Measurements from ENCODE around the gene FAM81A. TPM values are rescaled to one million over a fixed set of nuclear protein-coding genes. Genes with fewer than 3 reads are reported as not detected.
A peak's percentile ranks its signal among the peaks of the same experiment; 100 is the strongest.

FAM81A gene
- total RNA-seq, 4 donors from 2014 or later: 1.3 to 2.3 (median 2.1) TPM

DNA sequence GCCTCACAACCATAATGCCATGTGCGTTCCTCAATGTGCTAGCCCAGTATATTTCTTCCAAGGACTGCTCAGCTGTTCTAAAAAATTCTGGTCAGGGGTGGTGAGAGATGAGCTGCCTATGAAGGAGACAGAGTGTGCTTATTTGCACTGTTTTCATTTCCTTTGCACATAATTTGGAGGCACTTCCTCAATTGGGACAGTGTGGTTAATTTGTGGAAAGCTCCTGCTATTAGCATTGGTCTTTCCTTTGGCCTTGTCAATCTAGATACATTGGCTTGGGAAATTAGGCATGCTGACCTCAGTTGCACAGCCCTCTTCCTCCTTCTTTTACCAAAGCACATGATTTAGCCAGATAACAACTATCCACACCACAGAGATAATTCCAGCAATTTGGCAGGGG, 9.4 kb downstream of the FAM81A start:
- 87 to 100% methylated on average over 1 of the region's 1 CpG for WGBS, 2 donors
- TF ChIP-seq, protein P1, sequence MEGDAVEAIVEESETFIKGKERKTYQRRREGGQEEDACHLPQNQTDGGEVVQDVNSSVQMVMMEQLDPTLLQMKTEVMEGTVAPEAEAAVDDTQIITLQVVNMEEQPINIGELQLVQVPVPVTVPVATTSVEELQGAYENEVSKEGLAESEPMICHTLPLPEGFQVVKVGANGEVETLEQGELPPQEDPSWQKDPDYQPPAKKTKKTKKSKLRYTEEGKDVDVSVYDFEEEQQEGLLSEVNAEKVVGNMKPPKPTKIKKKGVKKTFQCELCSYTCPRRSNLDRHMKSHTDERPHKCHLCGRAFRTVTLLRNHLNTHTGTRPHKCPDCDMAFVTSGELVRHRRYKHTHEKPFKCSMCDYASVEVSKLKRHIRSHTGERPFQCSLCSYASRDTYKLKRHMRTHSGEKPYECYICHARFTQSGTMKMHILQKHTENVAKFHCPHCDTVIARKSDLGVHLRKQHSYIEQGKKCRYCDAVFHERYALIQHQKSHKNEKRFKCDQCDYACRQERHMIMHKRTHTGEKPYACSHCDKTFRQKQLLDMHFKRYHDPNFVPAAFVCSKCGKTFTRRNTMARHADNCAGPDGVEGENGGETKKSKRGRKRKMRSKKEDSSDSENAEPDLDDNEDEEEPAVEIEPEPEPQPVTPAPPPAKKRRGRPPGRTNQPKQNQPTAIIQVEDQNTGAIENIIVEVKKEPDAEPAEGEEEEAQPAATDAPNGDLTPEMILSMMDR (IDR thresholded peaks at IDR 0.05): no peak
- TF ChIP-seq POLR2A (IDR thresholded peaks at IDR 0.05): no peak
- DNase-seq (ENCODE audit: low spot score in 2 of 2): no peak
- no peak overlapping the region for H3K4me3 ChIP-seq (ENCODE audit: low read depth, poor library complexity, severe bottlenecking)
- intact Hi-C loops (cut with DNase I; ENCODE audit: low total_unique reads): no loop called here

DNA sequence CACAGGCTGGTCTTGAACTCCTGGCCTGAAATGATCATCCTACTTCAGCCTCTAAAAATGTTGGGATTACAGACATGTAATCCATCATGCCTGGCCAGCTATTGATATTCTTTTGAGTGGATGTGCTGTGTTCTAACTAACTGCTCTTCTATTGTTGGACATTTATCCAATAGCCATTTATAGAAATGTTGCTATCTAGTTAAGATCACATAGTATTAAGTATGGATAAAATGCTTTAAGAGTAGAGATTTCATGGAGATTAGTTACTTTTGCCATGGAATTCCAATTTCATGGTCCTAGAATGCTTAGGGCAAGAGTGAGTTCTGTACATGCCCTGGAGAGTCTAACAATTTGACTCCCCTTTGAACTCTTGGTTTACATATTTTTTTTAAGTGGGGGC, 10.9 kb downstream of the FAM81A start:
- no peak for TF ChIP-seq POLR2A (IDR thresholded peaks at IDR 0.05)
- TF ChIP-seq, protein P1 (IDR thresholded peaks at IDR 0.05): no peak
- no peak for DNase-seq (ENCODE audit: low spot score in 2 of 2)
- intact Hi-C loops (cut with DNase I; ENCODE audit: low total_unique reads): no loop called here
- H3K4me3 ChIP-seq (ENCODE audit: low read depth, poor library complexity, severe bottlenecking): no peak overlapping the region

DNA sequence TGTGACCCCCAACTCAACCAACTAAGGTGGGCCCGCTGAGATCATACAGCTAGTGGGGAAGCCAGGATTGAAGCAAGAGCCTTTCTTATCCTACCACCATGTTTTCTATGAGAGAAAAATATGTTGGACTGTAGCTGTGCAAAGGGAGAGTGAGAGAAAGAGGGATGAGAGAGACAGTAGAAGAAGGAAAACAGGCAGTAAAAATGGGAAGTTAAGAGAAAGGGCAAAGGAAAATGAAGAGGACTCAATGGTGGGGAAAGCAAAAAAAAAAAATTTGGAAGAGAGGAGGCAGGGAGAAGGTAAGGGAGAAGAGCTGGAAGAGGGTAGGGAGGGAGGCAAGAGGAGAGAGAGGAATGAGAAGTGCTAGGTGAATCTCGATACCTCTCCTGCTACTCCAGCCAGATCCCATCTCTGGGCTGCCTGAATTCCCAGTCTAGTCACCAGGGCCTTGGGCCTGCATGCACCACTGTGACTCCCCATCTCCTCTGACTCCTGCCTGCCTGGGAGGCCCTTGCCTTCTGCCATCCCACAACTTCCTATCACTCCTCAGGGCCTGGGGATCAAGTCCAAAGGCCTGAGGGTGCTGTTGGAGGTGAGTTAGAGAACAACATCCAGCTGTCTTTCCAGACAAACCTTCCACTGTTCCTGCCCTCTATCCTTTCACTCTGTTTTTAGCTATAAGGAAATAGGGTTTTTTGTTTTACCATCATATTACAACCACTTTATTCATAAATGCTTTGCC, 15.7 kb downstream of the FAM81A start:
- TF ChIP-seq, protein P1 (IDR thresholded peaks at IDR 0.05): no peak
- peak in 1 of 2 donors; percentile 43 for DNase-seq (ENCODE audit: low spot score in 2 of 2)
- intact Hi-C loops (cut with DNase I; ENCODE audit: low total_unique reads): no loop called here
- WGBS, 2 donors: 92% methylated on average over 2 of the region's 2 CpGs
- no peak overlapping the region for H3K4me3 ChIP-seq (ENCODE audit: low read depth, poor library complexity, severe bottlenecking)

DNA sequence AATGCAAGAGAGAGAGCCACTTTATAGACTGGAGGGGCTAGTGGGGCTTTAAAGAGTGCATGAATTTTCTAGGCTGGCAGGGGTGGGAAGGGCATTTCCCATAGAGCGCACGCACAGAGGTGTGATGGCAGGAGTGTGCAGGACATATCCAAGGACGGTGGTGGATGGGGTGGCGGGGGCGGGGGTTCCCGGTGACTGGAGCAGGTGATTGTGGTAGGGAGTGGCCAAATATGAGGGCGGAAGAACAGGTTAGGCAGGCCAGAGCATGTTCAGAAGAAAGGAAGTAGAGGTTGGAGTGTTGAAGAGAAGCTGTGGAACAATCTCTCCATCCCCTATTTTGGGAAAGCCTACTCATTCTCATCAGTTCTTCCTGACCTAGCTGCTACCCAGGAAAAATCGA, 18.1 kb downstream of the FAM81A start:
- H3K4me3 ChIP-seq (ENCODE audit: low read depth, poor library complexity, severe bottlenecking): no peak overlapping the region
- intact Hi-C loops (cut with DNase I; ENCODE audit: low total_unique reads): no loop called here
- TF ChIP-seq, protein P1 (IDR thresholded peaks at IDR 0.05): no peak
- TF ChIP-seq POLR2A (IDR thresholded peaks at IDR 0.05): no peak
- peak; percentile 49 to 89 for DNase-seq (ENCODE audit: low spot score in 2 of 2)
- WGBS, 2 donors: 42 to 48% methylated on average over 8 of the region's 8 CpGs

DNA sequence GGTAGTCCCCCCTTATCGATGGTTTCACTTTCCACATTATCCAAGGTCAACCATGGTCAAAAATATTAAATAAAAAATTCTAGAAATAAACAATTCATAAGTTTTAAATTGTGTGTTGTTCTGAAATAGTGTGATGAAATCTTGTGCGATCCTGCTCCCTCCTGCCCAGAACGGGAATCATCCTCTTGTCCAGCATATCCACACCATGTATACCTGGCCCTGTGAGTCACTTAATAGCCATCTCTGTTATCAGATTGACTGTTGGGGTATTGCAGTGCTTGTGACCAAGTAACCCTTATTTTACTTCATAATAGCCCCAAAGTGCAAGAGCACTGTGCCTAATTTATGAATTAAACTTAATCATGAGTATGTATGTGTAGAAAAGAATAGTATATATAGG, 19.1 kb downstream of the FAM81A start:
- H3K4me3 ChIP-seq (ENCODE audit: low read depth, poor library complexity, severe bottlenecking): no peak overlapping the region
- no peak for TF ChIP-seq POLR2A (IDR thresholded peaks at IDR 0.05)
- TF ChIP-seq, protein P1 (IDR thresholded peaks at IDR 0.05): no peak
- intact Hi-C loops (cut with DNase I; ENCODE audit: low total_unique reads): no loop called here
- 88 to 89% methylated on average over 3 of the region's 3 CpGs for WGBS, 2 donors
- DNase-seq (ENCODE audit: low spot score in 2 of 2): no peak

DNA sequence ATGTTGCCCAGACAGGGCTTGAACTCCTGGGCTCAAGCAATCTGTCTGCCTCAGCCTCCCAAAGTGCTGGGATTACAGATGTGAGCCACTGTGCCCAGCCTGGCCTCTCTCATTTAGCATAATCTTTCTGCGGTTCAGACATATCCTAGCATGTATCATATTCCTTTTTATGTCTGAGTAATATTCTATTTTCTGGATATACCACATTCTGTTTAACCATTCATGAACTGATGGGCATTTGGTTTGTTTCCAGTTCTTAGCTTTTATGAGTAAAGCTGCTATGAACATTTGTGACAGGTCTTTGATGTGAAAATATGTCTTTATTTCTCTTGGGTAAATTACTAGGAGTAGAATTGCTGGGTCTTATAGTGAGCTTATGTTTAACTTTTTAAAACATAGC, 23.5 kb downstream of the FAM81A start:
- intact Hi-C loops (cut with DNase I; ENCODE audit: low total_unique reads): no loop called here
- 100% methylated on average over 1 of the region's 1 CpG for WGBS, 2 donors
- peak in 1 of 2 donors; percentile 17 for DNase-seq (ENCODE audit: low spot score in 2 of 2)
- TF ChIP-seq, protein P1 (IDR thresholded peaks at IDR 0.05): no peak
- TF ChIP-seq POLR2A (IDR thresholded peaks at IDR 0.05): no peak
- H3K4me3 ChIP-seq (ENCODE audit: low read depth, poor library complexity, severe bottlenecking): no peak overlapping the region
